Metanephros (tissue), 2 donors: Measurements from ENCODE around the gene B4GALT1. TPM values are rescaled to one million over a fixed set of nuclear protein-coding genes. Genes with fewer than 3 reads are reported as not detected.

Source experiments
- small RNA-seq: library from RNA; depleted of rRNA; stranded (forward); fragments of <200 nt; gene quantifications from one replicate; pipeline ENCODE3, GENCODE V24; 2014; ENCODE audit warnings: low replicate concordance
- total RNA-seq: library from RNA; depleted of rRNA; stranded (reverse); fragments of >200 nt; gene quantifications from one replicate; pipeline ENCODE4 v1.2.3, GENCODE V29; 2014

Gene B4GALT1, protein sequence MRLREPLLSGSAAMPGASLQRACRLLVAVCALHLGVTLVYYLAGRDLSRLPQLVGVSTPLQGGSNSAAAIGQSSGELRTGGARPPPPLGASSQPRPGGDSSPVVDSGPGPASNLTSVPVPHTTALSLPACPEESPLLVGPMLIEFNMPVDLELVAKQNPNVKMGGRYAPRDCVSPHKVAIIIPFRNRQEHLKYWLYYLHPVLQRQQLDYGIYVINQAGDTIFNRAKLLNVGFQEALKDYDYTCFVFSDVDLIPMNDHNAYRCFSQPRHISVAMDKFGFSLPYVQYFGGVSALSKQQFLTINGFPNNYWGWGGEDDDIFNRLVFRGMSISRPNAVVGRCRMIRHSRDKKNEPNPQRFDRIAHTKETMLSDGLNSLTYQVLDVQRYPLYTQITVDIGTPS
- 56.2 TPM for total RNA-seq

DNA sequence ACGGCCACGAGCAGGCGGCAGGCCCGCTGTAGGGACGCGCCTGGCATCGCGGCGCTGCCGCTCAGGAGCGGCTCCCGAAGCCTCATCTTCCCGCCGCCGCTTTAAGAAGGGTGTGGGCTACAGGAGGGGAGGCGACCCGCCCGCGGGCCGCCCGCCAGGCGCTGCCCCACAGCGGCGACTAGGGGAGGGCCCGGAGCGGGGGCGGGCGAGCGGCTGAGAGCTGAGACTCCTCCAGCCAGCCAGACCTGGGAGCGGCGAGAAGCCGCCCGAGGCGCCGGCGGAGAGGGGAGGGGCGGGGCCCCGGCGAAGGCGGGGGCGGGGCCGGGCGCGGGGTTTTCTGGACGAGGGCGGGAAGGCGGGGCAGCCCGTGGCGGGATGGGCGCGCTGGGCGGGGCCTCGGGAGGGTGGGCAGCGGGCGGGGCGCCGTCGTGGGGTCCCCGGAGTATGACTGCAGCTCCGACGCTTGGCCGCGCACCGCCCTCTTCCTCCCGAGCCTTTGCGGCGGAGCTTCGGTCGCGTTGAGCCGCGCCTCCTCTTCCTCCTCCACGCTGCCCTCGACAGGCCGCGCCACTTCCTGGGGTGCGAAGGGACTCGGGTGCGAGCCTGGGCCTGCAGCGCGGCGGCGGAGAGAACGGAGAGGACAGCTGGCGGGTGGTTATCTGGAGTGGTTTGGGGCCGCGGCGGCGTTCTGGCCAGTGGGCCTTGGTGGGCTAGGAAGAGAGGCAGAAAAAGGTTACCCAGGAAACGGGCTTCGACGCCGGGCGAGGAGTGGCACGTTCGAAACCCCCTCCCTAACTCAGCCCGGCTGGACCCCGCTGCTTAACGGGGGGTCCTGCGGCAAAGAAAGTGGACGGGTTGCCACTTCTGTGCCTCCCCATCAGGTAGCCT is at the start of gene B4GALT1:
B4GALT1 (minus strand) TSS at position 253 of the 888 bp plus-strand sequence; CDS start at position 86, 167 bp downstream.

DNA sequence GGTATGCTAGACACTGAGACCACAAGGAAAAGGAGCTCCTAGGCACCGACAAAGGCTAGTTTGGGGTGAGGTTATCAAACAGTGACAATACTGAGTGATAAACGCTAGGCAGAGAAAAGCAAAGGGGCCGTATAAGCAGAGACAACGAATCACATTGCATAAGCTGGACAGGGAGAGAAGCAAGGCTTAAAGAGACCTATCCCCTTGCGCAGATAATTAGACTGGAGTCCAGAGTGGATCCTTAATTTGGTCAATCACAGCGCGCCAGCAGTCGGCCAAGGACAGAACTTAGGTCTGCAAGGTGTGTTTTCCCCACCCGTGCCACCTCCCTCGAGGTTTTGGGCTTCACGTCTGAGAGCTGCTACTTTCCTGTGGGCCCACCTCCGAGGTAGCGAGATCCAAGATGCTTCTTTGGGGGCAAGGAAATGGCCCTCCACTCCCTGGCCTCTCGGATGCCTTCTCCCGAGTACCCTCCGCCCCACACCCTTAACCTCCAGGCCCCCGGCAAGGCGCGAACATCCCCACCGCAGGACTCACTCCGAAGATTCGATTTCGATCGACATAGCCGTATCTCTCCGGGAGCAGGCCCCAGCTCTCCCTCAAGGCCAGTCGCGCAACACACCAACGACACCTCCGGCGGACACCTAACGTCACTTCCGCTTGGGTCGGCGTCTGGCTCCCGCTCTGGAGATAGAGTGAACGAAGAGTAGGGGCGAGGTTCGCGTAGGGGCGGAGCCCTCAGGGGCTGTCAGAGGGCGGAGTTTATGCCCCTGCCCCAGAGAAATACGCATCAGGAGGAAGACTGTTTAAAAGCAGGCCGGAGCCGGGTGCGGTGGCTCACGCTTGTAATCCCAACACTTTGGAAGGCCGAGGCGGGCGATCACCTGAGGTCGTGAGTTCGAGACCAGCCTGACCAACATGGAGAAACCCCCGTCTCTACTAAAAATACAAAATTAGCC is 90.8 kb downstream of the B4GALT1 start, which contains the start of gene SMU1:
SMU1 (minus strand) TSS at position 629 of the 959 bp plus-strand sequence; CDS start at position 563, 66 bp downstream.

Small RNA genes within 50 kb of the gene (small RNA-seq; reads per million reads assigned to genes)
- gene RNU4ATAC15P: not detected

Other genes with a start within 250 kb of the B4GALT1 start
- 31.5 TPM for gene APTX, start 165.7 kb downstream of the B4GALT1 start, total RNA-seq
- 67.6 TPM for gene DNAJA1, start 142.1 kb downstream of the B4GALT1 start, total RNA-seq
- gene SMU1, start 90.7 kb downstream of the B4GALT1 start, total RNA-seq: 28.1 TPM
- not detected for gene SPINK4, start 72.8 kb upstream of the B4GALT1 start, total RNA-seq
- gene BAG1, start 97.4 kb upstream of the B4GALT1 start, total RNA-seq: 75.6 TPM
- 37.7 TPM for gene CHMP5, start 97.7 kb upstream of the B4GALT1 start, total RNA-seq
- 26.1 TPM for gene NFX1, start 123.2 kb upstream of the B4GALT1 start, total RNA-seq
- 24.2 TPM for gene AQP7, start 235.2 kb upstream of the B4GALT1 start, total RNA-seq